COLO668 (cell line): ENCODE data around the gene GALNTL6.

Source experiments
- DNase-seq: peaks from one replicate; lab custom pipeline; 2025; ENCODE audit not compliant: unreplicated experiment; lab: John Stamatoyannopoulos, UW

Gene GALNTL6

GRCh38 chr4:172099376-172099775, 286.2 kb downstream of the GALNTL6 start:
- DNase-seq = no peak

DNA sequence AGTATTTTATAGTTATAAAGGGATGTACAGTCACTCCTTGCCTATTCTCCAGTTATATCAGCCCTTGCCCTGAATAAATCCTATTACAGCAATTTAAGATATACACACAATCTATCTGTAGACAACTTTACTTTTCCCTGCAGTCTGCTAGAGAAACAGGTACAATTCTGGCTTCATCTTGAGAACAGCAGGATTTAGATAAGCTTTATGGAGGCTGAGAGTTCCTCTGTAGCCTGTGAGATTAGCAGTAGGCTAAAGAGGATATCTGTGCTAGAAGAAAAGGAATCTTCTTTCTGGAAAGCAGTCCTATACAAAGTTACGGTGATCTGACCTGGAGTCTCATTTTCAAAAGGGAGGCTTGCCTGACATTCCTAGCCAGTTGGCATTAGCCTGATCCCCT, 290.3 kb downstream of the GALNTL6 start:
- DNase-seq = no peak

DNA sequence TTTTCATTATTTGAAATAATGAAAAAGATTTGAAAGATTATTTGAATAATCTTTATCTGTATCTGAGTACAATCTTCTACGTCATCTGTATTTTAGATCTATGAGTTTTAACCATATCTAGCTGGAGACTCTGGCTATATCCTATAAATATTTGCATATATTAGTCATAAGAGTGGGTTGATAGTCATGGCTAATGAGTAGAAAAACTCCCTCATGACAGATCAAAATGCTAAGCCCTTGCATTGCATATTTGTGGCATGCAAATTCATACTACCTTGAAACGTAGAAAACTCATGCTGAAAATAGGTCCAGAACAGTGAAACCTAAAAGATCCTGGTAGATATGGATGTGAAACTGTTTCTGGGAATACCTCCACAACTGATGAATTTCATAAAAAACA, 291.3 kb downstream of the GALNTL6 start:
- DNase-seq = no peak

- no peak for DNase-seq
Observed at GRCh38 chr4:172105918-172106317, 292.7 kb downstream of the GALNTL6 start.

- DNase-seq = no peak
Observed at GRCh38 chr4:172109466-172109865, 296.3 kb downstream of the GALNTL6 start.

- DNase-seq = no peak
Observed at GRCh38 chr4:172124656-172125308, 311.6 kb downstream of the GALNTL6 start.

DNA sequence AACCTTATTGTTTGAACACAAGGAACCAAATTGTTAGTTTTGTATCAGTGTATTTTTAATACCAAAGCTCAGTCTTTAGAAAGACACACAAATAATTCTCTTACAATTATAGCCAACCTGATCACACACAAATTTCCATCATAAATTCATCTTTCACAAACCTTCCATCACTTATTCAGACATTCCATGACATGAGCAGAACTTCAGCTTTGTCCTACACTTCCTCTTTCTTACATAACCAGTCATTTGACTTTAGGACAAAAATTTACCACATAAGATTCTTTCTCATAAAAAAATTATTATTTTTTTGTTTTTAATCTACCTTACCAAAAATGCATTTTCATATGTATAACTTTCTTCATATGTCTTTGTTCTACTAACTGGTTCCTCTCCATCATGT, 312.2 kb downstream of the GALNTL6 start:
- no peak for DNase-seq

- no peak for DNase-seq
Observed at GRCh38 chr4:172127168-172127567, 314.0 kb downstream of the GALNTL6 start.

GRCh38 chr4:172129593-172129992, 316.4 kb downstream of the GALNTL6 start:
- DNase-seq = no peak

DNA sequence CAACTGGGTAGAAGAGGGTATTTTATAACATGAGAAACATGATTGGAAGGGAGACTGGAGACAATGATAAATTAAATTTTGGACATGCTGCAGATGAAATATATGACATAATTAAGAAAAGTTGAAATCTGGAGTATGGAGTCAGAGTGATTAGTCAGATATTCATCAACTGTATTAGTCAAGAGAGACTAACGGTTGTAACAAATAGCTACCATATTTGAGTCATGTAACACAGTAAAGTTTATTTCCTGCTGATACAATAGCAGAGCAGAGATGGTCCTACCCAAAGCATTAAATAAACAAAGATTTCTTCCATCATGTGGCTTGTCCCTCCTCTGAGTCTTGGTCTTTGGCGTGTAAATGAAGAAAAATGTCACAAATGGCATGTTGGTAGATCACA, 321.3 kb downstream of the GALNTL6 start:
- DNase-seq = no peak

DNA sequence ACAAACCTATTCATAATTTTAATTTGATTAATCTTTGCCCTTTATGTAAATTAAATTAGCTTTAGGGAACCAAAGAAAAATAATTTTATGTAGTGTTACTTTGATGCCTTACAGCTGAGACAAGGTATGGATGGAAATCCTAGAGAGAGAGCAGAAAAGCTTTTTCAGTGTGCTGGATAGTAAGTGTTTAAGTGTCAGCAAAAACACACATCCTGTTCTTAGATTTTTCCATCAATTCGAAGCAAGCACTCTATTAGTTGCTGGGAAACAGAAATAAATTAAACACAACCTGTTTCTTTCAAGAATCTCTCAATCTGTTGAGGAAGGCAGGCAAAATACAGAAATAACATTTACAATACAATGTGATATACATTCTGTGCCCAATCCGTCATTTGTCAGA, 327.8 kb downstream of the GALNTL6 start:
- DNase-seq = no peak

GRCh38 chr4:172142281-172142741, 329.1 kb downstream of the GALNTL6 start:
- DNase-seq = no peak

GRCh38 chr4:172143605-172144314, 330.6 kb downstream of the GALNTL6 start:
- DNase-seq = no peak

DNA sequence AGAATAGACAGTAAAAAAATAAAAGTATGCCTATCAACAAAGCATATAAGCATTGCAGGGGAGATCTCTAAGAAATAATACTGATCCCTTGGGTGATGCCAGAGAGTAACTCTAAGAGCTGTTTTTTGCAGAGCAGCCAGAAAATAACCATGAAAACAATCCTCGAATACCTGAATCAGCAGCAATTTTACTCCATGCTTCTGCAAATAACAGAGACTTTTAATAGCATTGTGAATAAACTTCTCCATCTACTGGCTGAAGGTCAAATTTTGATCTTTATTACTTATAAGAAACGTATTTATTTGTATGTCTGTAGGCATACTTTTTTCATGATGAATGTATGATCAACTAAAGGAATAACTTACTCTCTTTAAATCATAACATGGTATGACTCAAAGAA, 334.5 kb downstream of the GALNTL6 start:
- no peak for DNase-seq

DNA sequence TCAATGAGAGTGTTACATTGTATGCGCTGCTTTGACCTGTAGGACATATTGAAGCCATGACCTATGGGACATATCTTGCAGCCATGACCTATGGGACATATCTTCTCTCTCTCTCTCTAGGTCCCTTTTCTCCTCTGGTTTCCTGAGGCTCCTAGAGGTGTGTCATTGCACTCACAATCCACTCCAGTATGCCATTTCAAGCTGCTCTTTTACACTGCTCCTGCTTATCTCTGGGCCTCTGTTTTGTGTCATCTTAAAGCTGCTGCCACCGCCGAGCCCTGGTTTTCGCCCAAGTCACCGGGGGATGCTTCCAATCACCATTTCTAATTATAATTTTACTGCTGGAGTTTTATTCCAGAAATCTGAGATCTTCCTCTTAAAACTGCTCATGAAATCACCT, 336.1 kb downstream of the GALNTL6 start:
- DNase-seq = no peak

DNA sequence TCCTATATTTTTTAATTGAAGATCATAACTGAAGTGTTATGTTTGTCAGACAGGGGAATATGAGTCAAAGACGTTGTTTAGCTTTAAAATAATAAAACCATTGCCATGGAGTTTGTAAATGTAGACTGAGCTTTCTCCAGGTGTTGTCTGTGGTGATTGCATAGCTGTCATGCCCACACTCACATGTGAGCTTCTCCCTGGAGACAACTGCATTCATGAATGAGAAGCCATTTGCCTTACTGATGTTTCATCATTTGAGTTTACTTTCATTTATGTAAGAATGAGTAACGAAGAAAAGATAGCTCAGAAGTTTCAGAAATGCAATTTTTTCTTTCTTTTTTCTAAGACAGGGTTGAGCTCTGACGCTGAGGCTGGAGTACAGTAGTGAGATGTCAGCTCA, 339.1 kb downstream of the GALNTL6 start:
- DNase-seq = no peak

GRCh38 chr4:172153719-172154118, 340.5 kb downstream of the GALNTL6 start:
- DNase-seq = no peak

- no peak for DNase-seq
Observed at GRCh38 chr4:172155838-172156345, 342.7 kb downstream of the GALNTL6 start.

GRCh38 chr4:172157946-172158345, 344.7 kb downstream of the GALNTL6 start:
- DNase-seq = no peak

DNA sequence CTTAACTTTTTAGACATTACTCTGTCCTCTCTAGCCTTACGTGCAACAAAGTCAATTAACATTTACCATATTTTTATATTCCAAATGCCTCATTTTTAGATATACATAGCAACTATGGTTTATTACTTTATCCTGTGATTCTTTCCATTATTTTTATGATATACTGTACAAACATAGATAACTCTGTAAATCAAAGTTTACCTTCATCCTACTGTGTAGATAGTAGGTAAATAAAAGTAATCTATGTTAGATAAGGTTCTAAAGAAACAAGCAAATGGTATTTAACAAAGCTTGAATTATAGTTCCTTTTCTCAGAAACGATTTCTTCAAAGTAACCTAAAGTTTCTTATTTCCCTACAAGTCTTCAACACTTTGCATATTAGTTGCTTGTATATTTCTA, 350.0 kb downstream of the GALNTL6 start:
- DNase-seq = no peak

DNA sequence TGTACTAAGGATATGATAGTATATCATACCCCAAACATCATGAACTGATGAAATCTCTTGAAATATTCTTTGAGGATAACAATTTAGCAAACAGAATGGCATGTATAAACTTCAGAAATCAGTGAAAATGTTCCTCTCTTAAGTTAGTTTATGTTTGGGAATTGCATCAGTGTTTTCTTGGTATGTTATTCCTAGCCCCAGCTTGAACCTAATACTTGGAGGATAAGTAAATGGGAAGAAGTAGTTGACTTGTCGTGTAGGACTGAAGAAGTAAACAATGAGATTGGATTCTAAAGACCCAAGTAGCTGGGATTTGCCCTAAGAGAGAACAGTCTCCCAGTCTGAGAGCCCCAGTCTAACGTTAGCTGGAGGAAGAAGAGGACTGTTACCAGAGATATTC, 355.7 kb downstream of the GALNTL6 start:
- DNase-seq = no peak

GRCh38 chr4:172169871-172170270, 356.7 kb downstream of the GALNTL6 start:
- DNase-seq = no peak

DNA sequence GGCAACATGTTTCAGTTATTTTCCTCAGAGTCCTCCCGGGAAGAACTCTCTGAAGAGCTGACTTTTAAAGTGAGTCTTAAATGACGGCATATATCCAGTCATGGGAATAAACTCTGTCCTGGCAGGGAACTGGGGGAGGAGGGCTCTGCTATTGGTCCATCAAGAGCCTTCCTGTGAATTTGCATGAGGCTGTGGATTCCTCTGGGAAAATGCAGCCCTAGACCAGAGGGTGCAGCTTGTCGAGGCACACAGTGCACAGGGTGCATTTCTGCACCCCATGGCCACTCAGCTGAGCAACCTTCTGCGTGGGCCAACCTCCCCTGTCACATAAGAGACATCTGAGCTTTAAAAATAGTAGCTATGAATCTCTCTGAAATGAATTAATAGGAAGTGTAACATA, 360.0 kb downstream of the GALNTL6 start:
- no peak for DNase-seq
